RPMI7951 (cell line): ENCODE results near the gene FBXL7. TPM values are rescaled to one million over a fixed set of nuclear protein-coding genes. Genes with fewer than 3 reads are reported as not detected.

Source experiments
- DNase-seq: peaks from one replicate; pipeline ENCODE4 v3.0.0-alpha.2; 2012; ENCODE audit warnings: low read depth
- total RNA-seq: library from RNA; depleted of rRNA; stranded (reverse); fragments of >200 nt; shearing (Covaris generic); gene quantifications from 2 replicates; pipeline ENCODE4 v1.2.3, GENCODE V29; 2014

The FBXL7 gene
- total RNA-seq, 1 experiment from 2014 or later, result 6.4 TPM

- no peak for DNase-seq
These were observed 38.5 kb downstream of the FBXL7 start for GRCh38 chr5:15538516-15538915.

DNA sequence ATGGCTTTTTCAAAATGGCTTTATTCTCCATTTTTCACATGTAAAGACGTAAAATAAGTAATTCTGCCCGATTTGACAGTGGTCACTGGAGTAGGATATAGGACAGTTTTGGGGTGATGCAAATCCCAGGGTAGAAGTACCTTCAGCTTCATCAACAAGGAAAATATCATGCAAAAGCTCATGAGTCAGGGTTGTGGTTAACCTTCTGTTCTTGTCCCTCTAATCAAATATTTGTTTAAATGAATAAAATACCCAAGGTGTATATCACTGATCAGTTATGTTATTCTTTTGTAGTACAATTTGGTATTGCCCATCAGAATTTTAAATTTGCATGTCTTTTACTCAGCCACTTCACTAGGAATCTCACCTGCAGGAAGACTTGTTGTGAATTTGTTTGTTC lies 40.0 kb downstream of the FBXL7 start:
- no peak for DNase-seq

- DNase-seq, result no peak
These were observed 44.1 kb downstream of the FBXL7 start for GRCh38 chr5:15544039-15544438.

DNA sequence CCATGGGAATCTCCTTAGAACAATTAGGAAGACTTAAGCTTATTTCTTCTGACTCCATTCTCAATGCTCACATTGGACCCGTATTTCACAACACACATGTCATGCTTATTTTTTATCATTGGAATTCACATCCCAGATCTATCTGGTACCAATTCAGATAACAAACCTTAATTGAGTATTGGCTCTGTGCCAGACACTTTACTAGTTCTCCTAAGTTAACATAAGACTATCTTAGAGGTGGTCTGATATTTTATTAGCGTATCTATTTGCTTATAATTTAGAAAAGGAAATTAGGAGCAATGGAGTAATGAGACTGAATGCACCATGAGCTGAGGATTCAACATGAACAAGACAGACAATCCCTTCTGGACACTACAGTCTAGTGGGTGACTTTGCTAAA lies 45.1 kb downstream of the FBXL7 start:
- no peak for DNase-seq

GRCh38 chr5:15547261-15547839 lies 47.4 kb downstream of the FBXL7 start:
- no peak for DNase-seq

- no peak for DNase-seq
These were observed 50.0 kb downstream of the FBXL7 start for GRCh38 chr5:15549961-15550360.

- DNase-seq, result no peak
These were observed 50.6 kb downstream of the FBXL7 start for GRCh38 chr5:15550502-15551112.

GRCh38 chr5:15551113-15551504 lies 51.1 kb downstream of the FBXL7 start:
- DNase-seq, result no peak

- no peak for DNase-seq
These were observed 54.6 kb downstream of the FBXL7 start for GRCh38 chr5:15554542-15554941.

- DNase-seq, result no peak
These were observed 55.2 kb downstream of the FBXL7 start for GRCh38 chr5:15555176-15555575.

DNA sequence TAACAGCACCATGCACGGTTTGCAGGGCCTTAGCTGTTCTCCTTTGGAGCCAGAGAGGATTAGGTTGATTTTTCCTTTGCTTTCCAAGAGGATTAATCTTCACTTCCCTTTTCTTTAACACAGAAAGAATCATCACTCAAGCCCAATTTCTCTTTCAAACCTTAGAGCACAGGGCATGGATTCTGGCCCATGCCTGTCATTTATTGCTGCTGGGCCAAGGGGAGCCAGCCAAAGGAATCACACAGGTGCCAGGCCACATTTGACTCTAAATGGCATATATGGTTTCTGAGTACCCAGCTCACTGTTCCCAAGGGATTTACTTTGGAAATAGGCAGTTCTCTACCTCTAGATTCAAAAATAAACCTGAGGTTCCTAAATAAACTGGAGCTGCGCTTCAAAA lies 58.3 kb downstream of the FBXL7 start:
- no peak for DNase-seq

- DNase-seq, result no peak
These were observed 58.7 kb downstream of the FBXL7 start for GRCh38 chr5:15558681-15559080.

GRCh38 chr5:15560421-15560820 lies 60.4 kb downstream of the FBXL7 start:
- DNase-seq, result no peak

GRCh38 chr5:15564523-15564922 lies 64.5 kb downstream of the FBXL7 start:
- DNase-seq, result no peak

DNA sequence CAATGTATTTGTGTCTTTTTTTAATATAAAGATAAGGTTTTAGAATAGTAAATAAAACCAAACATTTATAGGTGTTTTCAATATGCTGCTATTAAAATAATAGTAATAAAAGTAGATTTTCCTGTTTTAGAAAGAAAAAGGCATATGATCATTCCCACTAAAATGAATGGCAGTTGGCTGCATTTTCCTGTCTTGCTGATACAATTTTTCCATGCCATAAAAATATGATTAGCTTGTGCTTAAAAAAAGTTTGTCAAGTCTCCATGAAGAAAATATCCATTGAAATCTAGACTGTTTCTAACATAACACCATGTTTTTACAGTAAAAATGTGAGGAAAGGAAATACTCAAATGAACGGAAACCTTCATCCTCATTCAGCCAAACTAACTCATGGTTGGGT lies 65.0 kb downstream of the FBXL7 start:
- no peak for DNase-seq

GRCh38 chr5:15566306-15566705 lies 66.3 kb downstream of the FBXL7 start:
- no peak for DNase-seq

- no peak for DNase-seq
These were observed 66.8 kb downstream of the FBXL7 start for GRCh38 chr5:15566789-15567188.

GRCh38 chr5:15570491-15570890 lies 70.5 kb downstream of the FBXL7 start:
- no peak for DNase-seq

DNA sequence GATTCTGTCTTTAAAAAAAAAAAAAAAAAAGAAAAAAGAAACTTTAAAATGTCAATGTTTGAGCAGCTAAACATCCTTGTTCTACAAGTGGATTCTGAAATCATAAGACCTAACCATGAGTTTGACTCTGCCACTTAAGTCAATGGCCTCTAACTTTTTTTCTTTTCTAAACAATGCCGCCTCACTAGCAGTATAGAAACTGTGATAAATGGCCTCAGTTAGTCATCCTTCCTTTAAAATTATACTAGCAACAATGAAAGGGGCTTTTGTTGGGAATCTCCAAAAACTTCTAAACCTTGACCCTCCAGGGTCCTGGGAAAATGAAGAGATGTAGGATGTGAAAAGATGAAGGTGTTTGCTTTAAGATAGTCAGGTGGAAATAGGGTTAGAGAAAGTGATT lies 71.1 kb downstream of the FBXL7 start:
- no peak for DNase-seq

DNA sequence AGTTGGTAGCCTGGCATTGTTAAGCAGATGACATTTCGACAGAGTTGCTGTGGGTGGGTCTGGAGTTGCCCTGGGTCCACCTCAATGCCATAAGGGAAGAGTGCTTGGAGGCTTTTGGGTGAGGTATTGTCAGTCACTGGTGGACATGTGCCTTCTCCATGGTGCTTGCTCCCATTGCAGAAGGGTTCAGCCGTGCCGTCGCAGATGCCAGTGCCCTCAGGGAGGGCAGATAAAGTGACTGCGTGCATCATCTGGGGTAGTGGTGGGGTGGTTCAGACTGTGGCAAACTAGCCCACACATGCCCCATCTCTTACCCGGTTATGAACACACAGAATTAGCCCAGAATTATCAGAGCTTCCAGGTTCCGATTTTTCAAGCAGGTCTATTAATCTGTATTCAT lies 71.6 kb downstream of the FBXL7 start:
- no peak for DNase-seq

- no peak for DNase-seq
These were observed 73.6 kb downstream of the FBXL7 start for GRCh38 chr5:15573590-15573989.

DNA sequence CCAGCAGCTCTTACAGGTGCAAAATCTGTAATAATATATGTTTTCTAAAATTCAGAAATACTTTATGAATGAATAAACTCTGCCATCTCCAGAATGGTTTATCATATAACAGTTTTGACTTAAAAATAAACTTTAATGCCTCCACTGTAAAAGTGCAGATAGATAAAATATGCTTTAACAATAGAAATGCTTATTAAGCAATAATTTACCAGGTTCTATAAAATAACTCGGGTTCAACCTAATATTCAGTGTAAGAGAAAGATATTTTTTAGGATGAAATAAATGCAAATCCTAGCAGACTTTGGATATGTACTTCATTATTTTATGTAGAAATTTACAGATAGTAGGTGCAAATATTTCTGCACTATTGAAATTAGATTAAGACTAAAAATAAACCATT lies 74.1 kb downstream of the FBXL7 start:
- no peak for DNase-seq

DNA sequence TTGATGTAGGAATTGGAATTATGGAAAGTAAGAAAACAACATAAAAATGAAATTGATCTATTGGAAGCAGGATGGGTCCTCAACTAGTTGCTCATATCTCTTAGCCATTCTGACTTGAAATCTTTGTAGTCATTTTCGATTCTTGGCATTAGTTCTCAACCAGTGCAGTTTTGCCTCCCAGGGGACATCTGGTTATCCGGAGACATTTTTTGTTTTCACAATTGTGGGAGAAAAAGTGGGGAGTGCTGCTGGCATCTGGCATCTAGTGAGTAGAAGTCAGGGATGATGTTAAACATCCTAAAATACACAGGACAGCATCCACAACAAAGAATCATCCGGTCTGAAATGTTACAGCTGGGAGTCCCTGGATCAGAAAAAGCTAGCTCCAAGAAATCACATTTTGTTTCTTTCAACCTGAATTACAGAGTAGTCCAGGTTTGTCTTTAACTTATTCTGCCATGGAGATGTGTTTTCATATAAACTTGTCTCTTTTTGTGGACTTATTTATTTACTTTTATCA lies 74.9 kb downstream of the FBXL7 start:
- DNase-seq, result no peak

DNA sequence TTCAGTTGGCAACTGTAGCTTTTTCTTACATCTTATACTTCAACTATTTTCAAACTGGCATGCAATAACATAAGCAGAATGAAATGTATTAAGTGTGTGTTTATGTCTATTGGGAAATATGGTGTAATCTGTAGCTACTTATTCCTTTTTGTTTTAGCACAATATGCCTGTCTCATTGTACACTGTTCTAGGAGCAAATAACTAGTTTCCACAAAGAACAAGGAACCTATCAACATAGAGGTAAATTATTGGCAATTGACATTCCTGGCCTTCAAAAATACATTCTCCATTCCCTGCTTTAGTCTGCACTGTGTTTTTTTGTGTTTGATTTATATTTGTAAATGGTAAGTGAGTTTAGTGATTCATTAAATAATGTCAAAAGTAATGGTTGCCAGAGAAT lies 75.7 kb downstream of the FBXL7 start:
- DNase-seq, result no peak
